Stimulated activated CD4-positive, alpha-beta T cell treated with anti-CD3 and anti-CD28 coated beads, Interleukin-4, amount 100 ng/mL, for 48 hours (primary cell): ENCODE results near the gene IGFBP7.
"Not testable (repeated sequence)": the region's sequence is repeated elsewhere in the genome, so short reads cannot be mapped to it uniquely, and the experiment has no call there.

Experiments used
- DNase-seq, 2 donors: peaks; one replicate each; pipeline ENCODE4 v3.0.0-alpha.2; 2020; ENCODE audit warnings: low read depth in 2 of 2

Gene IGFBP7

GRCh38 chr4:57073559-57073958 is 36.6 kb downstream of the IGFBP7 start:
- no peak for DNase-seq

- no peak for DNase-seq
Observed at GRCh38 chr4:57071326-57071725, 38.9 kb downstream of the IGFBP7 start.

DNA sequence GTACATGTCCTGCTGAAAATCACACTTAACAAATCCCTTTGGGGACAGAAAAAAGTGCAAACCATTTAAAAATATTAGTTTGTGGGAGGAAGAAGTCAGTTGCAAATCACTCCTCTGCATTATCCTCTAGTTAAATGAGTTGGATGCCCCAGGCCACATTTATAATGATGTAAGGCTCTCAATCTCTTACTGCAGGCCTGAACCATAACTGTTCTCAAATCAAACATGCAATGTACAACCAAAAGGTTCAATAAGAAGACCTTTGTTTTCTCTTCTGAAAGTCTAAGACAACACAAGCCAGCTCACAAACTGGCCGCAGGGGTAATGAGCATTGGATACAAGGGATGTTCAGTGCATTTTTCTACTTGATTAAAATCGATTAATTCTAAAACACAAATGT is 39.7 kb downstream of the IGFBP7 start:
- DNase-seq, result no peak

DNA sequence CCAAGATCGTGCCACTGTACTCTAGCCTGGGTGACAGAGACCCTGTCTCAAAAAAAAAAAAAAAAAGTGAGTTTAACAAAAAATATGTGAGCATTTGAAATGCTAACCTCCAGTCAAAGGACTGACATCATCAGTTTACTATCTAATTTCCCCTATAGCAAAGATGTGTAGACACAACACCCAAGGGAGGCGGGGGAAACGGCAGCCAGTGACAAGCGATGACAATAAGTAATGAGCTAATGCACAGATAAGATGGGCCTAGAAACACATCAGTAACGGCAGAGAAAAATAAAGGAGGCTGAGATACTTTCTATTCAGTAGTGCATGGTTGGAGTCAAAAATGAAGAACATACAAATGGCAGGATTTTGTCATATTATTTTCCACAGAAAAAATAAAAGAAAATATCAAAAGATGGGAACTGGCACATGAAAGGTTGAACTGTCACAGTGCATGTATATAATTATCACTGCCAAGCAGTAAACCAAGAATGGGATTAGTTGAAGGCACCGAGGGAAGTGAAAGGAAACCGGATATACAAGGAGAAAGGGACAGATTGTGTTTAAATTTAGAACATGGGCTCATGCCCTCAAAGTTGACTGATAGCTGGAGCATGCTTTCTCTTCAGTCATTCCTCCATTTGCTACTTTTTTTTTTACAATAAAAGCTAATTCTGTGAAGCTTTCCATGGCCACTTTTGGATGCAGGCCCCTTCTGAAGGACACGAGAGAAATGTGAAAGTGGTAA is 41.8 kb downstream of the IGFBP7 start:
- no peak for DNase-seq

DNA sequence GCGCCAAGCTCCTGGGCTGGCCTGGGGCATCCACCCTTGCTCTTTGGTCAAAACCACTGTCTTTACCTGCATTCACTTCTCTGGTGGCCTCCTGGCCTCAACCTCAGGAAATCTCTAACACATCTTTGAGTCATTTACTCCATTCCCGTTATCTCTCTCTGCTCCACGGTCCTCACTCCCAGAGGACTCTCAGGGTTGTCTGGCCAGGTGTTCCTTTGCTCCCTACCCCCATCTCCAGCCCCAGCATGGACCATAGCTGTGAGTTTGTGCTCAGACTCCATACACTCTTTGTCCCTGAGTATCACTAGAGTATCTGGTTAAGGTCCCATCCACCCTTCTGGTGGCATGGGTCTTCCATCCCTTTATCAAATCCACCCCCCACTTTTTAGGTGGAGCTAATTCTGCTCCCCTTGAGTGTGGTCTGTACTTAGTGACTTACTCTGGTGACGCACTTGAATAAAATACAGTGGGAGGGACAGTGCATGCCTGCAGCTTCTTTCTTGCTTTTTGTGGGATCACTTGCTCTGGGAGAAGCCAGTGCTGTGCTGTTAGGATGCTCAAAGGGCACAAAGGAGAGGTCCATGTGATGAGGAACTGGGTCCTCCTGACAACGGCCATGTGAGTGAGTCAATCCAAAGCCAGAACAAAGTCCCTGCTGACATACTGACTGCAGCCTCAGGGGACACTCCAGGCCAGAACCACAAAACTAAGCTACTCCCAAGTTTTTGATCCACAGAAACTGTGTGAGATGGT is 44.3 kb downstream of the IGFBP7 start:
- no peak for DNase-seq

DNA sequence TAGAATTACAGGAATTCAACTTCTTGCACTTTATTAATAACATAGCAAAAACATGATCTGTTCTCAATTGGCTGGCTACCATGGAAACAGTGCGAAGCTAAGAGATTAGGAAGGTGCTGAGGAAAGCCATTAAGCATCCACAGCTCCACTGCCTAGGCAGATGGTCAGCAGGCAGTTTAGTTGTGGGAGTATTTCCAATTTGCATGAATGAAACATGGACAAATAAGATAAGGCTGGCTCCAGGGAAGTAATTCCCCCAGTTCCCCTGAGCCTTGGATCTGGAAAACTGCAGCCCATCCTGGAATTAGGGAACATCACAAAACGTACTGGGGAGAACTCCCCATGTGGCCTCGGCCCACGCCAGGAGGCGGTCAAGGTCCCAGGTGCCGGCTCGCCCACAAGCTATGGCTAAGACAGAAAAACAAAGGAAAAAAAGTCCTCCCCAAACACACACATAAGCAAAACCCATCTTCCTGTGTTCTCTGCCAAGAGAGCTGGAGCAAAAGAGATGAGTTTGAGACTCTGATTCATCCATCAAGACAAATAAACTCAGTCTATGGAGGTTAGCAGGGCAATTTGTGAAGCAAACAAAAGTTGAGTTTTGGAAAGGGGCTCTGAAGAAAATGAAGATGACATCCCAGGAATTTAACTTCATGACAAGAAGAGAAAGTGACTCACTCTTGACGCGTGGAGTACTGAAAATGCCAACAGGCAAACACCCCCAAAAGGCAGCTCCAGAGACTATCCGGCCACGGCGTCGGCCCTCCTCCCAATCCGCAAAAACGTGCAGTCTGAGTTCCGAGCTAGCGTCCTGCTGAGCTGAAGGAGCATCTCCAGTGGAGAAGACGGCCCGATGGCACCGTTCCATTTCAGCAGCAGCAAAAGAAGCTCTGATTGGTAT is 45.1 kb downstream of the IGFBP7 start:
- no peak for DNase-seq

- DNase-seq, result no peak
Observed at GRCh38 chr4:57064120-57064519, 46.1 kb downstream of the IGFBP7 start.

- no peak for DNase-seq
Observed at GRCh38 chr4:57063518-57063917, 46.7 kb downstream of the IGFBP7 start.

DNA sequence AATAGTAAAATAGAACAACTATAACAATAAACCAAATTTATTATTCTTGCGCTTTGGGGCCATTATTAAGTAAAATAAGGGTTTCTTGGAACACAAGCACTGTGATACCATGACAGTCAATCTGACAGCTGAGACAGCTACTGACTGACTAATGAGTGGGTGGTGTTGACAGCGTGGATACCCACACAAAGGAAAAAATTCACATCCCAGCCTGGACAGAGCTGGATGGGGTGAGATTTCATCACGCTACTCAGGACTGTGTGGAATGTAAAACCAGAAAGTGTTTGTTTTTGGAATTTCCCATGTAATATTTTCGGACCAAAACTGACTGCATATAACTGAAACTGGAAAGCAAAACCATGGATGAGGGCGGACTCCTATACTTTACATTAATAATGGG is 48.8 kb downstream of the IGFBP7 start:
- DNase-seq, result no peak

GRCh38 chr4:57060717-57061067 is 49.5 kb downstream of the IGFBP7 start:
- not testable (repeated sequence) for DNase-seq

- DNase-seq, result no peak
Observed at GRCh38 chr4:57059890-57060716, 50.1 kb downstream of the IGFBP7 start.

- DNase-seq, result no peak
Observed at GRCh38 chr4:57055886-57056285, 54.3 kb downstream of the IGFBP7 start.

DNA sequence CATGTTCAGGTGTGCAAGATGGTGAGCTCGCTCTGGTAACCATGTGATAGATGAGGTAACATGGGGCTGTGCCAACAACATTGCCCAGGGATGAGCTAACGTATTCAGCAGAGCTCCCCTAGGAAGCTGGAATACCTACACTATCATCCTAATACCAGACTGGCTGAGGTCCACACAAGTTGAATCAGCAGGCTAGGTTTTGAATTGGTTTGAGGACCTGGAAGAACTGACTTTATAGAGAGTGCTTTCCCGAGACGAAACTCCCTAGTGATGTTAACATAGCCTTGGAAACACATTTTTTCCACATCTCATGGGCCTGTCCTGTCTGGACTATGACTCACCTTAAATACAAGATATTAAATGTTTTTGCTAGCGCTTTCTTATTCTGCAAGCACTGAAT is 56.7 kb downstream of the IGFBP7 start:
- no peak for DNase-seq

DNA sequence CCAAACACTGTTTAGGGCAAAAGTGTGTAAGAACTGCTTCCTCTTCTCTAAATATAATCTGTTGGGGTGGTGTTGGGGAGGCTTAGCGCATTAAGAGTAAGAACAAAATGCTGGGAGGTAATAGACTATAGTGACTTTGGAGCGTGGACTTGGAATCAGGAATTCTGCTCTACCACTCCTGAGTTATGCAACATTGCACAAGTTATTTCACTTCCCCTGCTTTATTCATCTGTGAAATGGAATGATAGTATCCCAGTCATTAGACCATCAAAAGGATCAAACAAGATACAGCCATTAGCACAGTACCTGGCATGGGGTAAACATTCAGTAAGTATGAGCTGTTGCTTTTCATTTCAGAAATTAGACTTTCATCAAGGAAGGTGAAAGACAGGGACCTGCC is 58.7 kb downstream of the IGFBP7 start:
- DNase-seq, result no peak

GRCh38 chr4:57051095-57051494 is 59.1 kb downstream of the IGFBP7 start:
- DNase-seq, result no peak

- DNase-seq, result no peak
Observed at GRCh38 chr4:57048590-57049304, 61.4 kb downstream of the IGFBP7 start.

GRCh38 chr4:57047046-57047445 is 63.1 kb downstream of the IGFBP7 start:
- not testable (repeated sequence) for DNase-seq

DNA sequence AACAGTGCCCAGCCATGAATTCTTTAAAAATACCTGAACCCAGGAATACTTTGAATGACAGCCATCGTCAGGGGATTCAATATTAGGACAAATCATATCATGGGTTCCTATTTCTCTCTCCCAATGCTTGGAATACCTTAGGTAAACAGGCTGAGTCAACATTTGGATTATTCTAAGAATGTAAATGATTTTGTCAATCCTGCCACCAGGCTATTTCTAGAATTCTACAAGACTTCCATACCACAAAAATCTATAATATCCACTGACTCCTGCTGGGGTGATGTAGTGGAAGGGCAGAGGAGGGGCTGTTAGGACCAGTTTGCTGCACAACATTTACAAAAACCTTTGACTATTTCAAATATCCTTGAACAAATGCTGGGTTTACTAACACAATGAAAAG is 65.2 kb downstream of the IGFBP7 start:
- no peak for DNase-seq

GRCh38 chr4:57044279-57044678 is 65.9 kb downstream of the IGFBP7 start:
- no peak for DNase-seq

- DNase-seq, result no peak
Observed at GRCh38 chr4:57043347-57044251, 66.6 kb downstream of the IGFBP7 start.
